HEK293 (cell line): Measurements from ENCODE around the gene DEDD.

Experiments
- BCL11B ChIP-seq: fragments of 450-650 bp; formaldehyde crosslinking; IDR thresholded peaks from 2 replicates; pipeline ENCODE4 v1.5.1; 2016; ENCODE audit warnings: low read depth, missing biosample characterization, missing genetic modification characterization
- GLIS2 ChIP-seq: fragments of 450-650 bp; formaldehyde crosslinking; IDR thresholded peaks from 2 replicates; pipeline ENCODE4 v1.5.1; 2016; ENCODE audit warnings: missing biosample characterization, missing genetic modification characterization
- KLF1 ChIP-seq: fragments of 450-650 bp; formaldehyde crosslinking; IDR thresholded peaks from 2 replicates; pipeline ENCODE4 v1.5.1; 2016; ENCODE audit warnings: missing biosample characterization, missing genetic modification characterization
- KLF10 ChIP-seq: fragments of 450-650 bp; IDR thresholded peaks from 2 replicates; pipeline ENCODE4 v1.5.1; 2018; ENCODE audit warnings: missing biosample characterization, mild to moderate bottlenecking, missing genetic modification characterization
- OSR2 ChIP-seq: fragments of 450-650 bp; formaldehyde crosslinking; IDR thresholded peaks from 2 replicates; pipeline ENCODE4 v1.5.1; 2016; ENCODE audit warnings: missing biosample characterization, missing genetic modification characterization
- SP2 ChIP-seq: fragments of 450-650 bp; formaldehyde crosslinking; IDR thresholded peaks from 2 replicates; pipeline ENCODE4 v1.5.1; 2016; ENCODE audit warnings: missing biosample characterization, missing genetic modification characterization
- SP3 ChIP-seq: fragments of 450-650 bp; formaldehyde crosslinking; IDR thresholded peaks from 2 replicates; pipeline ENCODE4 v1.5.1; 2016; ENCODE audit warnings: missing biosample characterization, missing genetic modification characterization
- TSHZ1 ChIP-seq: fragments of 450-650 bp; formaldehyde crosslinking; IDR thresholded peaks from 2 replicates; pipeline ENCODE4 v1.5.1; 2016; ENCODE audit warnings: missing biosample characterization, missing genetic modification characterization, borderline replicate concordance
- YY1 ChIP-seq: fragments of 450-650 bp; formaldehyde crosslinking; IDR thresholded peaks from 2 replicates; pipeline ENCODE4 v1.5.1; 2018; ENCODE audit warnings: missing biosample characterization, missing genetic modification characterization
- YY2 ChIP-seq: fragments of 450-650 bp; formaldehyde crosslinking; IDR thresholded peaks from 2 replicates; pipeline ENCODE4 v1.5.1; 2016; ENCODE audit warnings: missing biosample characterization, missing genetic modification characterization
- ZBTB20 ChIP-seq: fragments of 450-650 bp; formaldehyde crosslinking; IDR thresholded peaks from 2 replicates; pipeline ENCODE4 v1.5.1; 2016; ENCODE audit warnings: missing biosample characterization, missing genetic modification characterization
- ZBTB7A ChIP-seq: fragments of 450-650 bp; formaldehyde crosslinking; IDR thresholded peaks from 2 replicates; pipeline ENCODE4 v1.5.1; 2016; ENCODE audit warnings: low read depth, missing biosample characterization, missing genetic modification characterization
- ZFP37 ChIP-seq: fragments of 450-650 bp; formaldehyde crosslinking; IDR thresholded peaks from 2 replicates; pipeline ENCODE4 v1.5.1; 2016; ENCODE audit warnings: missing biosample characterization, missing genetic modification characterization
- ZFP69B ChIP-seq: fragments of 450-650 bp; formaldehyde crosslinking; IDR thresholded peaks from 2 replicates; pipeline ENCODE4 v1.5.1; 2016; ENCODE audit warnings: missing biosample characterization, missing genetic modification characterization
- ZNF132 ChIP-seq: fragments of 450-650 bp; formaldehyde crosslinking; IDR thresholded peaks from 2 replicates; pipeline ENCODE4 v1.5.1; 2017; ENCODE audit warnings: missing biosample characterization, missing genetic modification characterization, borderline replicate concordance
- ZNF18 ChIP-seq: fragments of 450-650 bp; formaldehyde crosslinking; IDR thresholded peaks from 2 replicates; pipeline ENCODE4 v1.5.1; 2016; ENCODE audit warnings: missing biosample characterization, missing genetic modification characterization
- ZNF184 ChIP-seq: fragments of 450-650 bp; IDR thresholded peaks from 2 replicates; pipeline ENCODE4 v1.5.1; 2018; ENCODE audit warnings: missing biosample characterization, mild to moderate bottlenecking, missing genetic modification characterization
- ZNF19 ChIP-seq: fragments of 450-650 bp; formaldehyde crosslinking; IDR thresholded peaks from 2 replicates; pipeline ENCODE4; 2016; ENCODE audit warnings: missing biosample characterization, missing genetic modification characterization, low read depth
- ZNF239 ChIP-seq: fragments of 450-650 bp; formaldehyde crosslinking; IDR thresholded peaks from 2 replicates; pipeline ENCODE4 v1.5.1; 2016; ENCODE audit warnings: missing biosample characterization, missing genetic modification characterization
- ZNF266 ChIP-seq: fragments of 450-650 bp; formaldehyde crosslinking; IDR thresholded peaks from 2 replicates; pipeline ENCODE4 v1.5.1; 2016; ENCODE audit warnings: missing biosample characterization, missing genetic modification characterization, low read depth
- ZNF37A ChIP-seq: fragments of 450-650 bp; IDR thresholded peaks from 2 replicates; pipeline ENCODE4 v1.5.1; 2018; ENCODE audit warnings: missing biosample characterization, missing genetic modification characterization
- ZNF426 ChIP-seq: fragments of 450-650 bp; formaldehyde crosslinking; IDR thresholded peaks from 2 replicates; pipeline ENCODE4 v1.5.1; 2017; ENCODE audit warnings: missing biosample characterization, missing genetic modification characterization, mild to moderate bottlenecking, inconsistent platforms, moderate library complexity
- ZNF48 ChIP-seq: fragments of 450-650 bp; formaldehyde crosslinking; IDR thresholded peaks from 2 replicates; pipeline ENCODE4 v1.5.1; 2016; ENCODE audit warnings: missing biosample characterization, missing genetic modification characterization
- ZNF555 ChIP-seq: fragments of 450-650 bp; formaldehyde crosslinking; conservative IDR thresholded peaks from 2 replicates; pipeline ENCODE4 v1.5.1; 2017; ENCODE audit warnings: missing biosample characterization, mild to moderate bottlenecking, missing genetic modification characterization, inconsistent platforms
- ZNF558 ChIP-seq: fragments of 450-650 bp; formaldehyde crosslinking; IDR thresholded peaks from 2 replicates; pipeline ENCODE4 v1.5.1; 2016; ENCODE audit warnings: missing biosample characterization, missing genetic modification characterization
- ZNF596 ChIP-seq: fragments of 450-650 bp; IDR thresholded peaks from 2 replicates; pipeline ENCODE4 v1.5.0; 2018; ENCODE audit warnings: missing biosample characterization, mild to moderate bottlenecking, missing genetic modification characterization, moderate library complexity
- ZNF621 ChIP-seq: fragments of 450-650 bp; formaldehyde crosslinking; IDR thresholded peaks from 2 replicates; pipeline ENCODE4 v1.5.1; 2017; ENCODE audit warnings: missing biosample characterization, missing genetic modification characterization
- ZNF639 ChIP-seq: fragments of 450-650 bp; formaldehyde crosslinking; IDR thresholded peaks from 2 replicates; pipeline ENCODE4 v1.5.1; 2016; ENCODE audit warnings: missing biosample characterization, missing genetic modification characterization
- ZNF843 ChIP-seq: fragments of 450-650 bp; formaldehyde crosslinking; IDR thresholded peaks from 2 replicates; pipeline ENCODE4 v1.5.1; 2016; ENCODE audit warnings: missing biosample characterization, missing genetic modification characterization
- ZSCAN18 ChIP-seq: fragments of 450-650 bp; formaldehyde crosslinking; IDR thresholded peaks from 2 replicates; pipeline ENCODE4 v1.5.1; 2016; ENCODE audit warnings: missing biosample characterization, missing genetic modification characterization
- ZSCAN23 ChIP-seq: fragments of 450-650 bp; formaldehyde crosslinking; IDR thresholded peaks from 2 replicates; pipeline ENCODE4 v1.5.1; 2016; ENCODE audit warnings: missing biosample characterization, missing genetic modification characterization
- ZSCAN5A ChIP-seq: fragments of 450-650 bp; formaldehyde crosslinking; IDR thresholded peaks from 2 replicates; pipeline ENCODE4 v1.5.1; 2016; ENCODE audit warnings: missing biosample characterization, missing genetic modification characterization
- ZXDB ChIP-seq: fragments of 450-650 bp; formaldehyde crosslinking; IDR thresholded peaks from 2 replicates; pipeline ENCODE4 v1.5.1; 2016; ENCODE audit warnings: missing biosample characterization, missing genetic modification characterization

Gene DEDD

GRCh38 chr1:161082996-161083747, 49.3 kb downstream of the DEDD start (continued):
- no peak for TF ChIP-seq ZSCAN18 (tag by site-specific recombination)
- no peak for TF ChIP-seq TSHZ1 (tag by site-specific recombination)
- TF ChIP-seq OSR2 (tag by site-specific recombination) = no peak
- TF ChIP-seq SP3 (tag by site-specific recombination) = peak; percentile 55
- no peak for TF ChIP-seq ZSCAN5A (tag by site-specific recombination)
- no peak for TF ChIP-seq ZNF18 (tag by site-specific recombination)
- no peak for TF ChIP-seq YY1 (tag by site-specific recombination)
- TF ChIP-seq ZNF558 (tag by site-specific recombination) = 0 out of 2 replicates have a peak, but pooled peaks have one; percentile 54
- peak; percentile 57 for TF ChIP-seq GLIS2 (tag by site-specific recombination)
- no peak for TF ChIP-seq ZNF843 (tag by site-specific recombination)
- peak; percentile 69; the same call in 1 of the 2 replicates for TF ChIP-seq ZBTB7A (tag by site-specific recombination)
- TF ChIP-seq ZNF266 (tag by site-specific recombination) = no peak
- no peak for TF ChIP-seq ZXDB (tag by site-specific recombination)
- no peak for TF ChIP-seq ZNF37A (tag by site-specific recombination)
- no peak for TF ChIP-seq SP2 (tag by site-specific recombination)
- TF ChIP-seq ZNF132 (tag by site-specific recombination) = no peak
- no peak for TF ChIP-seq BCL11B
- TF ChIP-seq ZNF621 (tag by site-specific recombination) = no peak
- TF ChIP-seq ZNF639 = peak; percentile 69; the same call in 1 of the 2 replicates
- TF ChIP-seq ZNF48 (tag by site-specific recombination) = no peak
- no peak for TF ChIP-seq ZNF555
- TF ChIP-seq ZFP69B (tag by site-specific recombination) = no peak; the same call in 1 of the 2 replicates
- no peak for TF ChIP-seq YY2
- TF ChIP-seq ZNF19 (tag by site-specific recombination) = no peak
- no peak for TF ChIP-seq ZNF184 (tag by site-specific recombination)
- no peak for TF ChIP-seq ZNF596 (tag by site-specific recombination)
- no peak for TF ChIP-seq ZSCAN23
- no peak for TF ChIP-seq ZFP37 (tag by site-specific recombination)
- TF ChIP-seq ZBTB20 (tag by site-specific recombination) = no peak
- TF ChIP-seq ZNF426 (tag by site-specific recombination) = no peak
- TF ChIP-seq KLF10 (tag by site-specific recombination) = no peak
- TF ChIP-seq ZNF239 = no peak
- TF ChIP-seq KLF1 (tag by site-specific recombination) = peak; percentile 93; the same call in 1 of the 2 replicates
